Measurements from ENCODE around the gene L3MBTL4.

- no peak for TF ChIP-seq EZH2 (IDR thresholded peaks at IDR 0.05; ENCODE audit: borderline replicate concordance, control insufficient read depth, low read depth, low read length)
- no peak for TF ChIP-seq POLR2AphosphoS5 (IDR thresholded peaks at IDR 0.05; ENCODE audit: low read length)
- TF ChIP-seq, protein P1, sequence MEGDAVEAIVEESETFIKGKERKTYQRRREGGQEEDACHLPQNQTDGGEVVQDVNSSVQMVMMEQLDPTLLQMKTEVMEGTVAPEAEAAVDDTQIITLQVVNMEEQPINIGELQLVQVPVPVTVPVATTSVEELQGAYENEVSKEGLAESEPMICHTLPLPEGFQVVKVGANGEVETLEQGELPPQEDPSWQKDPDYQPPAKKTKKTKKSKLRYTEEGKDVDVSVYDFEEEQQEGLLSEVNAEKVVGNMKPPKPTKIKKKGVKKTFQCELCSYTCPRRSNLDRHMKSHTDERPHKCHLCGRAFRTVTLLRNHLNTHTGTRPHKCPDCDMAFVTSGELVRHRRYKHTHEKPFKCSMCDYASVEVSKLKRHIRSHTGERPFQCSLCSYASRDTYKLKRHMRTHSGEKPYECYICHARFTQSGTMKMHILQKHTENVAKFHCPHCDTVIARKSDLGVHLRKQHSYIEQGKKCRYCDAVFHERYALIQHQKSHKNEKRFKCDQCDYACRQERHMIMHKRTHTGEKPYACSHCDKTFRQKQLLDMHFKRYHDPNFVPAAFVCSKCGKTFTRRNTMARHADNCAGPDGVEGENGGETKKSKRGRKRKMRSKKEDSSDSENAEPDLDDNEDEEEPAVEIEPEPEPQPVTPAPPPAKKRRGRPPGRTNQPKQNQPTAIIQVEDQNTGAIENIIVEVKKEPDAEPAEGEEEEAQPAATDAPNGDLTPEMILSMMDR (IDR thresholded peaks at IDR 0.05 in 2 of 3, conservative IDR thresholded peaks at IDR 0.05 in 1 of 3; ENCODE audit: control insufficient read depth in 2 of 3, extremely low read depth in 1 of 3, insufficient read depth in 1 of 3, low read depth in 3 of 3, low read length in 3 of 3), result no peak
- no peak for TF ChIP-seq CEBPB (IDR thresholded peaks at IDR 0.05; ENCODE audit: borderline replicate concordance in 1 of 2, low read depth in 2 of 2, low read length in 2 of 2)
- TF ChIP-seq FOXM1 (IDR thresholded peaks at IDR 0.05; ENCODE audit: low read depth, low read length), result no peak
- no peak for TF ChIP-seq BACH1 (IDR thresholded peaks at IDR 0.05; ENCODE audit: borderline replicate concordance)
- no peak for TF ChIP-seq ZNF274 (IDR thresholded peaks at IDR 0.05; ENCODE audit: insufficient read depth, insufficient read length)
- TF ChIP-seq RAD21 (IDR thresholded peaks at IDR 0.05; ENCODE audit: insufficient read depth, low read depth, low read length), result no peak
- TF ChIP-seq, protein P2, sequence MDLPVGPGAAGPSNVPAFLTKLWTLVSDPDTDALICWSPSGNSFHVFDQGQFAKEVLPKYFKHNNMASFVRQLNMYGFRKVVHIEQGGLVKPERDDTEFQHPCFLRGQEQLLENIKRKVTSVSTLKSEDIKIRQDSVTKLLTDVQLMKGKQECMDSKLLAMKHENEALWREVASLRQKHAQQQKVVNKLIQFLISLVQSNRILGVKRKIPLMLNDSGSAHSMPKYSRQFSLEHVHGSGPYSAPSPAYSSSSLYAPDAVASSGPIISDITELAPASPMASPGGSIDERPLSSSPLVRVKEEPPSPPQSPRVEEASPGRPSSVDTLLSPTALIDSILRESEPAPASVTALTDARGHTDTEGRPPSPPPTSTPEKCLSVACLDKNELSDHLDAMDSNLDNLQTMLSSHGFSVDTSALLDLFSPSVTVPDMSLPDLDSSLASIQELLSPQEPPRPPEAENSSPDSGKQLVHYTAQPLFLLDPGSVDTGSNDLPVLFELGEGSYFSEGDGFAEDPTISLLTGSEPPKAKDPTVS (IDR thresholded peaks at IDR 0.05; ENCODE audit: low read depth, low read length), result no peak
- TF ChIP-seq EP300 (IDR thresholded peaks at IDR 0.05; ENCODE audit: borderline replicate concordance in 1 of 2, control insufficient read depth in 1 of 2, low read depth in 2 of 2, low read length in 2 of 2), result no peak
- TF ChIP-seq SIX5 (IDR thresholded peaks at IDR 0.05; ENCODE audit: low read depth, low read length, severe bottlenecking), result no peak
- TF ChIP-seq REST (IDR thresholded peaks at IDR 0.05; ENCODE audit: low read depth, low read length), result no peak
- no peak for TF ChIP-seq SUZ12 (IDR thresholded peaks at IDR 0.05; ENCODE audit: unreplicated experiment)
- no peak for TF ChIP-seq TAF1 (IDR thresholded peaks at IDR 0.05; ENCODE audit: borderline replicate concordance, low read depth, low read length)
These were observed 428.3 kb downstream of the L3MBTL4 start for GRCh38 chr18:5986257-5986931.
